Measurements from ENCODE around the gene GLT1D1. TPM values are rescaled to one million over a fixed set of nuclear protein-coding genes. Genes with fewer than 3 reads are reported as not detected.

The GLT1D1 gene
- total RNA-seq, 1 experiment from 2014 or later = not detected

- ChIA-PET RAD21 (ENCODE audit: low non-redundant PET in 1 of 2, low total read pairs in 2 of 2, uncharacterized antibody in 2 of 2, unreplicated experiment in 2 of 2) (no interaction called here), CTCF (no interaction called here), POLR2A (no interaction called here)
- H3K4me2 ChIP-seq (ENCODE audit: low read length) = no peak overlapping the region
- no peak overlapping the region for H3K4me3 ChIP-seq (replicated peaks in 1 of 2; ENCODE audit: low read depth in 1 of 2, low read length in 2 of 2)
- no peaks in the 10 kb centered on the region for H3K4me1 ChIP-seq (ENCODE audit: control insufficient read depth in 1 of 2, insufficient read depth in 2 of 2, low read length in 2 of 2)
- no peaks in the 10 kb centered on the region for H3K36me3 ChIP-seq (ENCODE audit: control insufficient read depth in 1 of 2, insufficient read depth in 2 of 2, low read length in 2 of 2)
- no peak overlapping the region for H3K9ac ChIP-seq (ENCODE audit: low read length)
- no peak for DNase-seq (ENCODE audit: low read depth, low spot score)
- no peaks in the 10 kb centered on the region for H3K27me3 ChIP-seq (ENCODE audit: insufficient read depth, low read length)
- TF ChIP-seq EZH2 (IDR thresholded peaks at IDR 0.05) = no peak
- TF ChIP-seq CTCF (IDR thresholded peaks at IDR 0.05 in 2 of 3, conservative IDR thresholded peaks at IDR 0.05 in 1 of 3; ENCODE audit: borderline replicate concordance in 1 of 3, insufficient read depth in 1 of 3, low read depth in 2 of 3, low read length in 2 of 3) = peak in 2 of 3 experiments; percentile 6 to 17; a peak in 1 of 6 replicates
- no peak for TF ChIP-seq SP1 (IDR thresholded peaks at IDR 0.05; ENCODE audit: low read depth)
- no peaks in the 10 kb centered on the region for H4K20me1 ChIP-seq (ENCODE audit: insufficient read depth)
- intact Hi-C loops (cut with micrococcal nuclease) = no loop called here
- BruUV-seq (replicated peaks) = no TSS peak
- no peak overlapping the region for H3K27ac ChIP-seq (ENCODE audit: low read depth, low read length)
- no peaks in the 10 kb centered on the region for H3K79me2 ChIP-seq (ENCODE audit: insufficient read depth, low read length)
- peak; percentile 47 for ATAC-seq
- no peak overlapping the region for H2AFZ ChIP-seq (ENCODE audit: low read depth, low read length, poor library complexity, severe bottlenecking)
- no peaks in the 10 kb centered on the region for H3K9me3 ChIP-seq (ENCODE audit: control insufficient read depth in 1 of 2, insufficient read depth in 1 of 2, low read depth in 1 of 2, low read length in 2 of 2)
- H3K9me2 ChIP-seq (ENCODE audit: insufficient read depth) = no peaks in the 10 kb centered on the region
These were observed 116.3 kb downstream of the GLT1D1 start for GRCh38 chr12:128969480-128970055.

GRCh38 chr12:128970110-128970509 is 116.8 kb downstream of the GLT1D1 start:
- H3K27ac ChIP-seq (ENCODE audit: low read depth, low read length) = no peak overlapping the region
- H3K9me2 ChIP-seq (ENCODE audit: insufficient read depth) = no peaks in the 10 kb centered on the region
- BruUV-seq (replicated peaks) = no TSS peak
- no peaks in the 10 kb centered on the region for H3K79me2 ChIP-seq (ENCODE audit: insufficient read depth, low read length)
- H3K36me3 ChIP-seq (ENCODE audit: control insufficient read depth in 1 of 2, insufficient read depth in 2 of 2, low read length in 2 of 2) = no peaks in the 10 kb centered on the region
- no peaks in the 10 kb centered on the region for H3K27me3 ChIP-seq (ENCODE audit: insufficient read depth, low read length)
- intact Hi-C loops (cut with micrococcal nuclease) = no loop called here
- ATAC-seq (no peak), DNase-seq (ENCODE audit: low read depth, low spot score) (no peak)
- TF ChIP-seq MAX (IDR thresholded peaks at IDR 0.05) (no peak), EGR1 (IDR thresholded peaks at IDR 0.05; ENCODE audit: low read depth) (no peak), CTCF (IDR thresholded peaks at IDR 0.05 in 2 of 3, conservative IDR thresholded peaks at IDR 0.05 in 1 of 3; ENCODE audit: borderline replicate concordance in 1 of 3, insufficient read depth in 1 of 3, low read depth in 2 of 3, low read length in 2 of 3) (no peak), YY1 (IDR thresholded peaks at IDR 0.05; ENCODE audit: extremely low read depth, insufficient replicate concordance, low read depth, low read length) (no peak), ZNF274 (IDR thresholded peaks at IDR 0.05; ENCODE audit: low read depth, low read length) (no peak), EZH2phosphoT487 (IDR thresholded peaks at IDR 0.05; ENCODE audit: borderline replicate concordance) (no peak), CEBPB (IDR thresholded peaks at IDR 0.05; ENCODE audit: low read depth) (no peak), CBX3 (IDR thresholded peaks at IDR 0.05; ENCODE audit: low read depth) (no peak), REST (IDR thresholded peaks at IDR 0.05; ENCODE audit: low read depth) (no peak)
- H3K4me1 ChIP-seq (ENCODE audit: control insufficient read depth in 1 of 2, insufficient read depth in 2 of 2, low read length in 2 of 2) = no peaks in the 10 kb centered on the region
- ChIA-PET RAD21 (ENCODE audit: low non-redundant PET in 1 of 2, low total read pairs in 2 of 2, uncharacterized antibody in 2 of 2, unreplicated experiment in 2 of 2) (no interaction called here), POLR2A (no interaction called here), CTCF (no interaction called here)
- no peak overlapping the region for H2AFZ ChIP-seq (ENCODE audit: low read depth, low read length, poor library complexity, severe bottlenecking)
- no peak overlapping the region for H3K4me3 ChIP-seq (replicated peaks in 1 of 2; ENCODE audit: low read depth in 1 of 2, low read length in 2 of 2)
- H3K9me3 ChIP-seq (ENCODE audit: control insufficient read depth in 1 of 2, insufficient read depth in 1 of 2, low read depth in 1 of 2, low read length in 2 of 2) = no peaks in the 10 kb centered on the region
- H4K20me1 ChIP-seq (ENCODE audit: insufficient read depth) = no peaks in the 10 kb centered on the region
- no peak overlapping the region for H3K9ac ChIP-seq (ENCODE audit: low read length)
- no peak overlapping the region for H3K4me2 ChIP-seq (ENCODE audit: low read length)
